HepG2 (cell line): ENCODE measurements around the gene RPTOR. TPM values are rescaled to one million over a fixed set of nuclear protein-coding genes. Genes with fewer than 3 reads are reported as not detected.

Experiments used
- BHLHE40 ChIP-seq: IDR thresholded peaks from 2 replicates; pipeline ENCODE4 v1.6.1; 2011; ENCODE audit warnings: low read length, improper control_type of control experiment
- DR1 ChIP-seq: sonication (generic); formaldehyde crosslinking; IDR thresholded peaks from 2 replicates; pipeline ENCODE4 v1.8.0; 2021; ENCODE audit warnings: mild to moderate bottlenecking, missing genetic modification reagents, inconsistent platforms
- HMGXB3 ChIP-seq: sonication (generic); formaldehyde crosslinking; IDR thresholded peaks from 2 replicates; pipeline ENCODE4 v1.4.0; 2020; ENCODE audit warnings: missing genetic modification reagents, borderline replicate concordance
- JDP2 ChIP-seq: sonication (generic); formaldehyde crosslinking; IDR thresholded peaks from 2 replicates; pipeline ENCODE4 v1.8.1; 2022; ENCODE audit warnings: missing genetic modification reagents, borderline replicate concordance
- SIX4 ChIP-seq: sonication (generic); formaldehyde crosslinking; IDR thresholded peaks from 2 replicates; pipeline ENCODE4 v1.4.0; 2020; ENCODE audit warnings: missing genetic modification reagents
- ZBTB20 ChIP-seq: sonication (generic); formaldehyde crosslinking; IDR thresholded peaks from 2 replicates; pipeline ENCODE4 v1.8.1; 2023; ENCODE audit warnings: missing genetic modification reagents, low read depth, mild to moderate bottlenecking, borderline replicate concordance
- ZNF30 ChIP-seq: sonication (generic); formaldehyde crosslinking; IDR thresholded peaks from 2 replicates; pipeline ENCODE4 v1.5.0; 2020; ENCODE audit warnings: mild to moderate bottlenecking, missing genetic modification reagents
- ZNF512B ChIP-seq: sonication (generic); formaldehyde crosslinking; IDR thresholded peaks from 2 replicates; pipeline ENCODE4 v1.5.1; 2020; ENCODE audit warnings: missing genetic modification reagents, mild to moderate bottlenecking, borderline replicate concordance
- ZNF543 ChIP-seq: sonication (generic); formaldehyde crosslinking; IDR thresholded peaks from 2 replicates; pipeline ENCODE4 v1.4.0; 2020; ENCODE audit warnings: mild to moderate bottlenecking, missing genetic modification reagents
- ZNF557 ChIP-seq: sonication (generic); formaldehyde crosslinking; IDR thresholded peaks from 2 replicates; pipeline ENCODE4 v1.4.0; 2020; ENCODE audit warnings: missing genetic modification reagents
- ZNF619 ChIP-seq: sonication (generic); formaldehyde crosslinking; IDR thresholded peaks from 2 replicates; pipeline ENCODE4 v1.4.0; 2020; ENCODE audit warnings: mild to moderate bottlenecking, missing genetic modification reagents
- ZNF646 ChIP-seq: sonication (generic); formaldehyde crosslinking; IDR thresholded peaks from 2 replicates; pipeline ENCODE4 v1.9.0; 2021; ENCODE audit warnings: mild to moderate bottlenecking, missing genetic modification reagents
- ZNF674 ChIP-seq: sonication (generic); formaldehyde crosslinking; IDR thresholded peaks from 2 replicates; pipeline ENCODE4 v1.5.0; 2020; ENCODE audit warnings: low read depth, mild to moderate bottlenecking, missing genetic modification reagents
- polyA plus RNA-seq, 8 experiments: library from polyadenylated mRNA; depleted of rRNA in 3 of 8; stranded (reverse) in 7 of 8; unstranded in 1 of 8; fragments of >200 nt; fragmentation: Illumina TruSeq in 4 of 8; extraction: Trizol in 4 of 8; gene quantifications; 2 replicates each; pipeline versions ENCODE4 v1.2.1 to v1.2.3, GENCODE V29; 2011 to 2016; ENCODE audit warnings: low read depth in 4 of 8, missing spikeins in 1 of 8, mixed read lengths in 1 of 8; ENCODE audit not compliant: insufficient read depth in 1 of 8
- total RNA-seq, 5 experiments: library from RNA; depleted of rRNA; stranded (reverse); fragments of >200 nt; fragmentation: Illumina TruSeq; extraction: Trizol; gene quantifications; 2 replicates each; pipeline ENCODE4 v1.2.3, GENCODE V29; 2016; ENCODE audit warnings: low read depth in 1 of 5

The RPTOR gene
- total and polyA plus RNA-seq, 2 of the 13 experiments (the other 11 are each of a cell fraction or from before 2014, with no cell fraction given) = 6.6 to 25.3 TPM

- TF ChIP-seq HMGXB3 (CRISPR knock-in tag) (peak; percentile 17; the same call in 1 of the 2 replicates), DR1 (no peak), ZNF619 (no peak), SIX4 (CRISPR knock-in tag) (no peak; the same call in 1 of the 2 replicates), JDP2 (CRISPR knock-in tag) (no peak), BHLHE40 (no peak), ZNF512B (no peak), ZBTB20 (CRISPR knock-in tag) (no peak), ZNF646 (CRISPR knock-in tag) (no peak), ZNF674 (CRISPR knock-in tag) (no peak), ZNF557 (CRISPR knock-in tag) (no peak), ZNF543 (no peak), ZNF30 (CRISPR knock-in tag) (no peak)
Observed at GRCh38 chr17:80667462-80668277, 123.0 kb downstream of the RPTOR start (continued).
